ENCODE results near the gene GATAD2A.
A peak's percentile ranks its signal among the peaks of the same experiment; 100 is the strongest.

Gene GATAD2A

DNA sequence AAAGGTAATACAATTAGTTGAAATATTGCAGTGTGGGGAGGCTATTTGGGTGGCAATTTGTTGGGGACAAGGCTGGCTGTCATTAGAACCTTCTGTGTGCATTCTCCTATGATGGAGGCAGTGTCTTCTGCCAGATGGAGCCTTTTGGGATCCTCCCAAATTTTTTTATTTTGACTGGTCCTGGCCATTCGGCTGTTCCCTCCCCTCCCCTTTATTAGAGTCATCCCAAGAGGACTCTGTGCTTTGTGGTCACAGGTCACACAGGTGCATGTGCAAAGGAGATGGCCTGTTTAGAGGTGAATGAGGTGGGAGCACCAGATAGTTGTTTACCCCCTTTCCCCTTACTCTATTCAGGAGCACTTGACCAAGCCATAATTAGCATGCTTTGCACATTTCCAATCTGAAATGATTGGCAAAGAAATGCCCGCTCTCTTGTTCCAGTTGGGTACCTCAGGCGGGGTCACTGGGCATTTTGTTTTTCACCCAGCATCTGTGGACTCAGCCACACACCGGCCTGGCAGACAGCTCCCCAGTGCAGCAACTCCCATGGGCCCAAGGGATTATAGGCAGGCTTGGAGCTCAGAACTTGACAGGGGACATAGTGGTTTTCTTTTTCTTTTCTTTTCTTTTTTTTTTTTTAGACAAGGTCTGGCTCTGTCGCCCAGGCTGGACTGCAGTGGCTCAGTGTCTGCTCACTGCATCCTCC, 19.8 kb downstream of the GATAD2A start:
- H3K27ac Mint-ChIP-seq = peak overlapping the region; percentile 67
- no peaks in the 10 kb centered on the region for H3K9me3 Mint-ChIP-seq
- H3K4me3 Mint-ChIP-seq = no peak overlapping the region
- peaks cover 87% of the 10 kb centered on the region for H3K4me1 Mint-ChIP-seq (ENCODE audit: low read depth)
- no peaks in the 10 kb centered on the region for H3K27me3 Mint-ChIP-seq
- peaks cover 41% of the 10 kb centered on the region for H3K36me3 Mint-ChIP-seq (ENCODE audit: low read depth)

DNA sequence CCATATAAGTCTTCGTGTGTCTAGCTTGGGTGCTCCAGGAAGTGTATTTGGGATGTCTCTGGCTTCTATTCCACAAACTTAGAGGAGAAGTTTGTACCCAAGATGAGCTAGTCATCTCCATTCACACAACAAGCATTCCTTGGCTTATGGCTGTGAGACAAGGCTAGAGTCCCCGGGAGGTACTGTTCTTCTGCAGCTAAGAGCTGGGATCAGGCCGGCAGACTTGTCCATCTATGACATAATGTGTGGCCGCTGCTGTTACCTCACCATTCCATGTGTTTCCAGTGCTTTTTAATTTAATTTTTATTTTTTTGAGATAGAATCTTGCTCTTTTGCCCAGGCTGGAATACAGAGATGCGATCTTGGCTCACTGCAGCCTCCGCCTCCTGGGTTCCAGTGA, 20.7 kb downstream of the GATAD2A start:
- Mint-ChIP-seq H3K4me1 (ENCODE audit: low read depth) (peaks cover 86% of the 10 kb centered on the region), H3K4me3 (no peak overlapping the region), H3K27ac (no peak overlapping the region)

GRCh38 chr19:19426799-19427198, 21.3 kb downstream of the GATAD2A start:
- H3K27me3 Mint-ChIP-seq = no peaks in the 10 kb centered on the region
- H3K9me3 Mint-ChIP-seq = no peaks in the 10 kb centered on the region
- peaks cover 33% of the 10 kb centered on the region for H3K36me3 Mint-ChIP-seq (ENCODE audit: low read depth)
- H3K4me1 Mint-ChIP-seq (ENCODE audit: low read depth) = peaks cover 84% of the 10 kb centered on the region
- H3K27ac Mint-ChIP-seq = peak overlapping the region; percentile 54
- no peak overlapping the region for H3K4me3 Mint-ChIP-seq

More for the DNA sequence above, 20.7 kb downstream of the GATAD2A start:
- H3K27me3 Mint-ChIP-seq = no peaks in the 10 kb centered on the region
- H3K9me3 Mint-ChIP-seq = no peaks in the 10 kb centered on the region
- peaks cover 33% of the 10 kb centered on the region for H3K36me3 Mint-ChIP-seq (ENCODE audit: low read depth)

GRCh38 chr19:19427302-19427701, 21.8 kb downstream of the GATAD2A start:
- Mint-ChIP-seq H3K27me3 (no peaks in the 10 kb centered on the region), H3K36me3 (ENCODE audit: low read depth) (peaks cover 33% of the 10 kb centered on the region), H3K4me3 (no peak overlapping the region), H3K27ac (peak overlapping the region; percentile 52), H3K4me1 (ENCODE audit: low read depth) (peaks cover 83% of the 10 kb centered on the region), H3K9me3 (no peaks in the 10 kb centered on the region)

DNA sequence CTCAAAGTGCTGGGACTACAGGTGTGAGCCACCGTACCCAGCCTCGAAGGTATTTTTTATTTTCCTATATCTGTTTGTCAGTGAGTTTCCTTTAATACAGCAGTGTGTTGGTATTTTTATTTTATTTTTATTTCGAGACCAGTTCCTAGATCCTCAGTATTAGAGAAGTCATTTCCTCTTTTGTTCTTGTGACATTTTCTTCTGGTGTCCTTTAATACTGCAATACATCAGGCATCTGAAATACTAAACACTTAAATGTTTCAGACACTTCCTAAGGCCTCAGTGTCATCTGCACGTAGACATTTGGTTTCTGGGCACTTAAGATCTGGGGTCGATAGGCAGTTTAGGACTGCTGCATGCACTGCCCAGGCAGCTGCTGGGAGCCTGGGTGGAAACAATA, 22.5 kb downstream of the GATAD2A start:
- Mint-ChIP-seq H3K9me3 (no peaks in the 10 kb centered on the region), H3K36me3 (ENCODE audit: low read depth) (peaks cover 33% of the 10 kb centered on the region), H3K27me3 (no peaks in the 10 kb centered on the region), H3K4me3 (no peak overlapping the region), H3K27ac (no peak overlapping the region), H3K4me1 (ENCODE audit: low read depth) (peaks cover 83% of the 10 kb centered on the region)

GRCh38 chr19:19428746-19429145, 23.3 kb downstream of the GATAD2A start:
- no peak overlapping the region for H3K4me3 Mint-ChIP-seq
- peak overlapping the region; percentile 38 for H3K27ac Mint-ChIP-seq
- H3K4me1 Mint-ChIP-seq (ENCODE audit: low read depth) = peaks cover 84% of the 10 kb centered on the region

GRCh38 chr19:19429361-19429760, 23.9 kb downstream of the GATAD2A start:
- peaks cover 84% of the 10 kb centered on the region for H3K4me1 Mint-ChIP-seq (ENCODE audit: low read depth)
- no peaks in the 10 kb centered on the region for H3K27me3 Mint-ChIP-seq
- peaks cover 34% of the 10 kb centered on the region for H3K36me3 Mint-ChIP-seq (ENCODE audit: low read depth)
- no peak overlapping the region for H3K4me3 Mint-ChIP-seq
- H3K27ac Mint-ChIP-seq = no peak overlapping the region
- no peaks in the 10 kb centered on the region for H3K9me3 Mint-ChIP-seq

More at GRCh38 chr19:19428746-19429145, 23.3 kb downstream of the GATAD2A start:
- no peaks in the 10 kb centered on the region for H3K27me3 Mint-ChIP-seq
- no peaks in the 10 kb centered on the region for H3K9me3 Mint-ChIP-seq
- peaks cover 34% of the 10 kb centered on the region for H3K36me3 Mint-ChIP-seq (ENCODE audit: low read depth)

DNA sequence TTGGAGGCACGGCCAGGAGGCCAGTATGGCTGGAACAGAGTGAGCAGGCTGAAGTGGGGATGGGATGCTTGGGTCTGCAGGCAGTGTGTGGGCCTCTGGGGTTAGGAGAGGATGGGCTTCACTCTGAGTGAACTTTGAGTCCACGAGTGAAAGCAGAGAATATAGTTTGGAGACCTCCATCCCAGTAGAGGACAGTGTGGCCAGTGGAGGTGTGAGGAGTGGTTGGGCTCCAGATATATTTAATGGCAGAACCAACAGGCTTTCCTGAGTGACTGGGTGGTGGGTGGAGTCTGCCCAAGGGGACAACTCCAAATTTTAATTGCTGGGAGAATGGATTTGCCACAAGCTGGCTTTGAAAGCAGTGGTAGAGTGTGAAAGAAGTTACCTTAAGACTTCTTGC, 27.3 kb downstream of the GATAD2A start:
- H3K27me3 Mint-ChIP-seq = no peaks in the 10 kb centered on the region

GRCh38 chr19:19433666-19434213, 28.3 kb downstream of the GATAD2A start:
- H3K27me3 Mint-ChIP-seq = no peaks in the 10 kb centered on the region
- H3K4me3 Mint-ChIP-seq = no peak overlapping the region
- peak overlapping the region; percentile 55 for H3K27ac Mint-ChIP-seq
- no peaks in the 10 kb centered on the region for H3K9me3 Mint-ChIP-seq
- peaks cover 67% of the 10 kb centered on the region for H3K4me1 Mint-ChIP-seq (ENCODE audit: low read depth)
- H3K36me3 Mint-ChIP-seq (ENCODE audit: low read depth) = peaks cover 22% of the 10 kb centered on the region

More for the DNA sequence above, 27.3 kb downstream of the GATAD2A start:
- H3K9me3 Mint-ChIP-seq = no peaks in the 10 kb centered on the region
- peaks cover 29% of the 10 kb centered on the region for H3K36me3 Mint-ChIP-seq (ENCODE audit: low read depth)
- no peak overlapping the region for H3K4me3 Mint-ChIP-seq
- peaks cover 66% of the 10 kb centered on the region for H3K4me1 Mint-ChIP-seq (ENCODE audit: low read depth)
- H3K27ac Mint-ChIP-seq = no peak overlapping the region

- Mint-ChIP-seq H3K36me3 (ENCODE audit: low read depth) (peaks cover 16% of the 10 kb centered on the region), H3K27me3 (no peaks in the 10 kb centered on the region), H3K4me3 (no peak overlapping the region), H3K27ac (no peak overlapping the region), H3K4me1 (ENCODE audit: low read depth) (peaks cover 66% of the 10 kb centered on the region), H3K9me3 (no peaks in the 10 kb centered on the region)
Measured at GRCh38 chr19:19434483-19435045, 29.1 kb downstream of the GATAD2A start.

- peaks cover 17% of the 10 kb centered on the region for H3K36me3 Mint-ChIP-seq (ENCODE audit: low read depth)
- H3K27me3 Mint-ChIP-seq = no peaks in the 10 kb centered on the region
- H3K4me1 Mint-ChIP-seq (ENCODE audit: low read depth) = peaks cover 56% of the 10 kb centered on the region
- H3K9me3 Mint-ChIP-seq = no peaks in the 10 kb centered on the region
- H3K4me3 Mint-ChIP-seq = no peak overlapping the region
- no peak overlapping the region for H3K27ac Mint-ChIP-seq
Measured at GRCh38 chr19:19436137-19436691, 30.7 kb downstream of the GATAD2A start.

DNA sequence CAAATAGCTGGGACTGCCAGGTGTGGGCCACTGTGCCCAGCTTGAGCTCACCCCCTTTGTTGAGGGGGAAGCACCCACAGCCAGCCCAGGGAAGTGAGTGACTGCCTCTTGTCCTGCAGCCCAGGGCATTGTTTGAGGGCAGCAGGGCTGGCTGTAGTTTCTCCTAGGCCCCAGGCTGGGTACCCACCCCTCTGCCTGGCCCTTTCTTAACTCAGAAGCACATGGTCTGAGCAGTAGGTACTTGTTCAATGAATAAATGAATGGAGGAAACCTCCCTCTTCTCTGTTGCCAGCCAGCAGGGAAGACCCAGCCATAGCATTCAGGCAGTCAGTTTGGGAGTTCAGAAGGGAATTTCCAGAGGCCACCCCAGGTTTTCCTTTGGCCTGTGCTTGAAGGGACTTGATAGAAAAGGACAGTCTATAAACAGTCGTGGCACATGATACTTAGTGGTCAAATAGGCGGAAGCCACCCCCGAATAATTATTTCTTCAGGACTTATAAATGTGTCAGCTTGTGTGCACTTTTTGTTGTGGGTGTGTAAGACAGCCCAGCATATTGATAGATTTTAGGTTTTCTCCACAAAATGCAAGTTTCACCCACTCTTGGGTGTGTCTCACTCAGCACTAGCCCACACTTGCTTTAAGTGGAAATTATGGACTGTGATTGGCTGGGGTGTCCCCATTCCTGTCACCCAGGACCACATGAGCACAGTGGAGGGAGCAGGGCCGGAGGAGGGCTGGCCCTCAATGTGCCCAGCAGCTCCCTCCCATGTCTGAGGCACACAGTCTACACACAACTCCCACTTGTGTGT, 33.1 kb downstream of the GATAD2A start:
- peaks cover 5% of the 10 kb centered on the region for H3K9me3 Mint-ChIP-seq
- H3K4me3 Mint-ChIP-seq = no peak overlapping the region
- no peaks in the 10 kb centered on the region for H3K27me3 Mint-ChIP-seq
- peaks cover 50% of the 10 kb centered on the region for H3K4me1 Mint-ChIP-seq (ENCODE audit: low read depth)
- H3K27ac Mint-ChIP-seq = peak overlapping the region; percentile 26
- H3K36me3 Mint-ChIP-seq (ENCODE audit: low read depth) = peaks cover 15% of the 10 kb centered on the region

DNA sequence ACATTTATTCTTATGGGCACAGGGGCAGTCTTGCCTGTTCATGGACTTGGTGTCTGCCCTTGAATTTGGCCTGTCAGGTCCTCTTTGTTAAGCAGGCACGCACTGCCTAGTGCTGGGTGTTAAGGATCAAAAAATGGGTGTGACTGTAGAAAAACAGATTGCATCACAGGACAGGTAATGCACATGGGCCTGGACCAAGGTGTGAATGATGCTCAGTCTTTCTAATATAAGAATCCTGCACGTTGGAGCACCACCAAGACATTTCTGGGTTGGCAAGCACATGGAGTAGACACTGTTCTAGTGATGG, 33.7 kb downstream of the GATAD2A start:
- Mint-ChIP-seq H3K4me3 (no peak overlapping the region), H3K36me3 (ENCODE audit: low read depth) (peaks cover 21% of the 10 kb centered on the region), H3K9me3 (peaks cover 5% of the 10 kb centered on the region)

GRCh38 chr19:19443283-19443682, 37.8 kb downstream of the GATAD2A start:
- Mint-ChIP-seq H3K9me3 (peaks cover 5% of the 10 kb centered on the region), H3K4me1 (ENCODE audit: low read depth) (peaks cover 78% of the 10 kb centered on the region), H3K27me3 (no peaks in the 10 kb centered on the region), H3K27ac (peak overlapping the region; percentile 75), H3K36me3 (ENCODE audit: low read depth) (peaks cover 30% of the 10 kb centered on the region), H3K4me3 (no peak overlapping the region)

More for the DNA sequence above, 33.7 kb downstream of the GATAD2A start:
- peaks cover 56% of the 10 kb centered on the region for H3K4me1 Mint-ChIP-seq (ENCODE audit: low read depth)
- H3K27ac Mint-ChIP-seq = peak overlapping the region; percentile 2
- no peaks in the 10 kb centered on the region for H3K27me3 Mint-ChIP-seq

All from stimulated activated naive CD8-positive, alpha-beta T cell treated with anti-CD3 and anti-CD28 coated beads, Interleukin-15, Interleukin-2, amounts not matched to agents 100 ng/mL and 50 ng/mL, for 24 hours (primary cell).